Activated B cell treated with CpG ODN at 0.5 μM for 24 hours (primary cell): ENCODE data around the gene TEAD4. TPM values are rescaled to one million over a fixed set of nuclear protein-coding genes. Genes with fewer than 3 reads are reported as not detected.

Experiments used
- ATAC-seq: fragments of 200-7000 bp; cut with Tn5 transposase; one replicate; pipeline ENCODE4 v1.10.0; 2021; ENCODE audit warnings: low read depth, mild to moderate bottlenecking, moderate library complexity
- CTCF ChIA-PET: fragments of 350-600 bp; sonication (Branson Sonifier 250); formaldehyde crosslinking; loops from one replicate; lab custom pipeline; 2021; ENCODE audit warnings: antibody characterized with exemption; lab: Charles Lee
- POLR2A ChIA-PET: fragments of 350-600 bp; sonication (Branson Sonifier 250); formaldehyde crosslinking; loops from one replicate; lab custom pipeline; 2021; ENCODE audit warnings: antibody characterized with exemption; lab: Charles Lee
- DNase-seq: peaks from one replicate; pipeline ENCODE4 v3.0.0; 2022
- H3K27ac Mint-ChIP-seq: one replicate; pipeline ENCODE4 v1.8.0; 2020; ENCODE audit warnings: mixed read lengths
- H3K27me3 Mint-ChIP-seq: one replicate; pipeline ENCODE4 v1.8.0; 2021; ENCODE audit warnings: mixed read lengths
- H3K36me3 Mint-ChIP-seq: one replicate; pipeline ENCODE4 v1.8.0; 2021; ENCODE audit warnings: low read depth, mixed read lengths
- H3K4me1 Mint-ChIP-seq: one replicate; pipeline ENCODE4 v1.8.0; 2021; ENCODE audit warnings: mixed read lengths
- H3K4me3 Mint-ChIP-seq: one replicate; pipeline ENCODE4 v1.8.0; 2020; ENCODE audit warnings: mild to moderate bottlenecking, mixed read lengths
- H3K9me3 Mint-ChIP-seq: one replicate; pipeline ENCODE4 v1.8.0; 2020; ENCODE audit warnings: mixed read lengths
- CTCF ChIP-seq: fragments of 200-600 bp; IDR thresholded peaks from one replicate; pipeline ENCODE4 v1.8.0; 2022; ENCODE audit warnings: antibody characterized with exemption, mild to moderate bottlenecking
- intact Hi-C: fragments of 100-400 bp; cut with micrococcal nuclease; formaldehyde crosslinking; loops from one replicate; pipeline ENCODE4 v1.15.1; 2024
- total RNA-seq: library from RNA; stranded (reverse); gene quantifications from 2 replicates; pipeline ENCODE4 v1.2.3, GENCODE V29; 2022

Gene TEAD4
- total RNA-seq, 1 donor from 2014 or later: not detected

- Mint-ChIP-seq H3K27ac (no peak overlapping the region), H3K9me3 (no peaks in the 10 kb centered on the region), H3K36me3 (no peaks in the 10 kb centered on the region), H3K4me1 (no peaks in the 10 kb centered on the region), H3K4me3 (no peak overlapping the region), H3K27me3 (no peaks in the 10 kb centered on the region)
- ATAC-seq (no peak), DNase-seq (no peak)
- TF ChIP-seq CTCF: no peak
- POLR2A ChIA-PET: no interaction called here
- intact Hi-C loops: no loop called here
- CTCF ChIA-PET: no interaction called here
Measured at GRCh38 chr12:3020850-3021435, 61.7 kb downstream of the TEAD4 start.

GRCh38 chr12:3022411-3022810, 63.2 kb downstream of the TEAD4 start:
- CTCF ChIA-PET: no interaction called here
- H3K27me3 Mint-ChIP-seq: no peaks in the 10 kb centered on the region
- no peaks in the 10 kb centered on the region for H3K36me3 Mint-ChIP-seq
- no peak overlapping the region for H3K4me3 Mint-ChIP-seq
- H3K9me3 Mint-ChIP-seq: no peaks in the 10 kb centered on the region
- no peaks in the 10 kb centered on the region for H3K4me1 Mint-ChIP-seq
- POLR2A ChIA-PET: no interaction called here
- ATAC-seq (no peak), DNase-seq (no peak)
- no peak overlapping the region for H3K27ac Mint-ChIP-seq
- TF ChIP-seq CTCF: no peak
- intact Hi-C loops: no loop called here

GRCh38 chr12:3022961-3023360, 63.8 kb downstream of the TEAD4 start:
- TF ChIP-seq CTCF: no peak
- no peak overlapping the region for H3K27ac Mint-ChIP-seq
- POLR2A ChIA-PET: no interaction called here
- no peak for ATAC-seq
- intact Hi-C loops: no loop called here
- no peaks in the 10 kb centered on the region for H3K4me1 Mint-ChIP-seq
- no peak overlapping the region for H3K4me3 Mint-ChIP-seq
- DNase-seq: no peak
- CTCF ChIA-PET: no interaction called here
- H3K36me3 Mint-ChIP-seq: no peaks in the 10 kb centered on the region
- no peaks in the 10 kb centered on the region for H3K27me3 Mint-ChIP-seq
- no peaks in the 10 kb centered on the region for H3K9me3 Mint-ChIP-seq

- H3K27me3 Mint-ChIP-seq: no peaks in the 10 kb centered on the region
- H3K36me3 Mint-ChIP-seq: no peaks in the 10 kb centered on the region
- POLR2A ChIA-PET: no interaction called here
- no peaks in the 10 kb centered on the region for H3K4me1 Mint-ChIP-seq
- ATAC-seq (no peak), DNase-seq (no peak)
- no peak overlapping the region for H3K4me3 Mint-ChIP-seq
- TF ChIP-seq CTCF: no peak
- CTCF ChIA-PET: no interaction called here
- no peak overlapping the region for H3K27ac Mint-ChIP-seq
- H3K9me3 Mint-ChIP-seq: no peaks in the 10 kb centered on the region
- intact Hi-C loops: no loop called here
Measured at GRCh38 chr12:3028108-3028507, 68.9 kb downstream of the TEAD4 start.

GRCh38 chr12:3030821-3031429, 71.7 kb downstream of the TEAD4 start:
- no peaks in the 10 kb centered on the region for H3K36me3 Mint-ChIP-seq
- no peak overlapping the region for H3K4me3 Mint-ChIP-seq
- CTCF ChIA-PET: no interaction called here
- no peak overlapping the region for H3K27ac Mint-ChIP-seq
- no peak for ATAC-seq
- intact Hi-C loops: loop anchor here (10.0 kb wide), 1 partner anchor 336 kb away; no protein-coding TSS in a partner anchor
- POLR2A ChIA-PET: no interaction called here
- TF ChIP-seq CTCF: no peak
- H3K27me3 Mint-ChIP-seq: no peaks in the 10 kb centered on the region
- DNase-seq: no peak
- H3K4me1 Mint-ChIP-seq: no peaks in the 10 kb centered on the region
- no peaks in the 10 kb centered on the region for H3K9me3 Mint-ChIP-seq
